Stimulated activated naive CD8-positive, alpha-beta T cell treated with anti-CD3 and anti-CD28 coated beads, Interleukin-15, Interleukin-2, amounts not matched to agents 100 ng/mL and 50 ng/mL, for 24 hours (primary cell): ENCODE results near the gene SNX9.
A peak's percentile ranks its signal among the peaks of the same experiment; 100 is the strongest.
"Not testable (repeated sequence)": the region's sequence is repeated elsewhere in the genome, so short reads cannot be mapped to it uniquely, and the experiment has no call there.

ENCODE experiments used
- H3K27ac Mint-ChIP-seq: one replicate; pipeline ENCODE4 v1.8.0; 2021; ENCODE audit warnings: mild to moderate bottlenecking, mixed read lengths
- H3K27me3 Mint-ChIP-seq: one replicate; pipeline ENCODE4 v1.8.0; 2021; ENCODE audit warnings: mixed read lengths
- H3K36me3 Mint-ChIP-seq: one replicate; pipeline ENCODE4 v1.8.0; 2021; ENCODE audit warnings: low read depth, mixed read lengths
- H3K4me1 Mint-ChIP-seq: one replicate; pipeline ENCODE4 v1.8.0; 2021; ENCODE audit warnings: low read depth, mixed read lengths
- H3K4me3 Mint-ChIP-seq: one replicate; pipeline ENCODE4 v1.8.0; 2021; ENCODE audit warnings: mild to moderate bottlenecking, mixed read lengths
- H3K9me3 Mint-ChIP-seq: one replicate; pipeline ENCODE4 v1.8.0; 2021; ENCODE audit warnings: mixed read lengths

The SNX9 gene

GRCh38 chr6:157895585-157895984 lies 72.5 kb downstream of the SNX9 start:
- Mint-ChIP-seq H3K27ac (no peak overlapping the region), H3K27me3 (no peaks in the 10 kb centered on the region), H3K36me3 (peaks cover 79% of the 10 kb centered on the region), H3K9me3 (no peaks in the 10 kb centered on the region), H3K4me1 (peaks cover 31% of the 10 kb centered on the region), H3K4me3 (no peak overlapping the region)

GRCh38 chr6:157896932-157897331 lies 73.9 kb downstream of the SNX9 start:
- Mint-ChIP-seq H3K27ac (no peak overlapping the region), H3K4me3 (no peak overlapping the region), H3K4me1 (peaks cover 19% of the 10 kb centered on the region), H3K27me3 (no peaks in the 10 kb centered on the region), H3K9me3 (no peaks in the 10 kb centered on the region), H3K36me3 (peaks cover 79% of the 10 kb centered on the region)

GRCh38 chr6:157898169-157898568 lies 75.1 kb downstream of the SNX9 start:
- Mint-ChIP-seq H3K9me3 (no peaks in the 10 kb centered on the region), H3K36me3 (peaks cover 77% of the 10 kb centered on the region), H3K4me3 (no peak overlapping the region), H3K27me3 (no peaks in the 10 kb centered on the region), H3K27ac (no peak overlapping the region), H3K4me1 (peaks cover 6% of the 10 kb centered on the region)

- Mint-ChIP-seq H3K27ac (no peak overlapping the region), H3K9me3 (no peaks in the 10 kb centered on the region), H3K4me1 (peaks cover 2% of the 10 kb centered on the region), H3K27me3 (no peaks in the 10 kb centered on the region), H3K36me3 (peaks cover 77% of the 10 kb centered on the region), H3K4me3 (no peak overlapping the region)
Measured at GRCh38 chr6:157898640-157899039, 75.6 kb downstream of the SNX9 start.

GRCh38 chr6:157900262-157900661 lies 77.2 kb downstream of the SNX9 start:
- not testable (repeated sequence) for H3K4me1 Mint-ChIP-seq, H3K27me3 Mint-ChIP-seq, H3K27ac Mint-ChIP-seq, H3K4me3 Mint-ChIP-seq, H3K9me3 Mint-ChIP-seq
- H3K36me3 Mint-ChIP-seq: peaks cover 80% of the 10 kb centered on the region

- H3K9me3 Mint-ChIP-seq, H3K4me1 Mint-ChIP-seq, H3K4me3 Mint-ChIP-seq, H3K27me3 Mint-ChIP-seq, H3K27ac Mint-ChIP-seq: not testable (repeated sequence)
- peaks cover 80% of the 10 kb centered on the region for H3K36me3 Mint-ChIP-seq
Measured at GRCh38 chr6:157900751-157901150, 77.7 kb downstream of the SNX9 start.

GRCh38 chr6:157904999-157905398 lies 82.0 kb downstream of the SNX9 start:
- Mint-ChIP-seq H3K4me3 (no peak overlapping the region), H3K27me3 (no peaks in the 10 kb centered on the region), H3K4me1 (peaks cover 17% of the 10 kb centered on the region), H3K27ac (no peak overlapping the region), H3K9me3 (no peaks in the 10 kb centered on the region), H3K36me3 (peaks cover 82% of the 10 kb centered on the region)

GRCh38 chr6:157905590-157906342 lies 82.7 kb downstream of the SNX9 start:
- peaks cover 83% of the 10 kb centered on the region for H3K36me3 Mint-ChIP-seq
- no peaks in the 10 kb centered on the region for H3K9me3 Mint-ChIP-seq
- peaks cover 17% of the 10 kb centered on the region for H3K4me1 Mint-ChIP-seq
- no peaks in the 10 kb centered on the region for H3K27me3 Mint-ChIP-seq
- no peak overlapping the region for H3K4me3 Mint-ChIP-seq
- H3K27ac Mint-ChIP-seq: no peak overlapping the region

GRCh38 chr6:157906537-157907061 lies 83.6 kb downstream of the SNX9 start:
- Mint-ChIP-seq H3K4me3 (no peak overlapping the region), H3K27ac (no peak overlapping the region), H3K36me3 (peaks cover 82% of the 10 kb centered on the region), H3K4me1 (peaks cover 20% of the 10 kb centered on the region), H3K27me3 (no peaks in the 10 kb centered on the region), H3K9me3 (no peaks in the 10 kb centered on the region)

GRCh38 chr6:157907651-157908050 lies 84.6 kb downstream of the SNX9 start:
- Mint-ChIP-seq H3K9me3 (no peaks in the 10 kb centered on the region), H3K4me1 (peaks cover 20% of the 10 kb centered on the region), H3K27me3 (no peaks in the 10 kb centered on the region), H3K36me3 (peaks cover 83% of the 10 kb centered on the region), H3K4me3 (no peak overlapping the region), H3K27ac (no peak overlapping the region)

- H3K4me3 Mint-ChIP-seq: no peak overlapping the region
- H3K27ac Mint-ChIP-seq: peak overlapping the region; percentile 90
- H3K9me3 Mint-ChIP-seq: no peaks in the 10 kb centered on the region
- no peaks in the 10 kb centered on the region for H3K27me3 Mint-ChIP-seq
- peaks cover 20% of the 10 kb centered on the region for H3K4me1 Mint-ChIP-seq
- peaks cover 78% of the 10 kb centered on the region for H3K36me3 Mint-ChIP-seq
Measured at GRCh38 chr6:157908369-157909281, 85.6 kb downstream of the SNX9 start.

- Mint-ChIP-seq H3K4me1 (peaks cover 20% of the 10 kb centered on the region), H3K27ac (no peak overlapping the region), H3K36me3 (peaks cover 82% of the 10 kb centered on the region), H3K4me3 (no peak overlapping the region), H3K9me3 (no peaks in the 10 kb centered on the region), H3K27me3 (no peaks in the 10 kb centered on the region)
Measured at GRCh38 chr6:157909282-157909664, 86.2 kb downstream of the SNX9 start.

GRCh38 chr6:157911278-157911677 lies 88.2 kb downstream of the SNX9 start:
- no peaks in the 10 kb centered on the region for H3K9me3 Mint-ChIP-seq
- H3K27me3 Mint-ChIP-seq: no peaks in the 10 kb centered on the region
- peaks cover 20% of the 10 kb centered on the region for H3K4me1 Mint-ChIP-seq
- H3K36me3 Mint-ChIP-seq: peaks cover 77% of the 10 kb centered on the region
- no peak overlapping the region for H3K27ac Mint-ChIP-seq
- no peak overlapping the region for H3K4me3 Mint-ChIP-seq

GRCh38 chr6:157911786-157912185 lies 88.7 kb downstream of the SNX9 start:
- H3K9me3 Mint-ChIP-seq: no peaks in the 10 kb centered on the region
- no peaks in the 10 kb centered on the region for H3K27me3 Mint-ChIP-seq
- peaks cover 77% of the 10 kb centered on the region for H3K36me3 Mint-ChIP-seq
- no peak overlapping the region for H3K27ac Mint-ChIP-seq
- H3K4me1 Mint-ChIP-seq: peaks cover 20% of the 10 kb centered on the region
- no peak overlapping the region for H3K4me3 Mint-ChIP-seq

GRCh38 chr6:157912326-157912725 lies 89.3 kb downstream of the SNX9 start:
- no peaks in the 10 kb centered on the region for H3K9me3 Mint-ChIP-seq
- peaks cover 78% of the 10 kb centered on the region for H3K36me3 Mint-ChIP-seq
- H3K27me3 Mint-ChIP-seq: no peaks in the 10 kb centered on the region
- no peak overlapping the region for H3K27ac Mint-ChIP-seq
- H3K4me1 Mint-ChIP-seq: peaks cover 20% of the 10 kb centered on the region
- H3K4me3 Mint-ChIP-seq: no peak overlapping the region
